Astrocyte of the cerebellum (primary cell): ENCODE results near the gene MAGIX.

Source experiments
- DNase-seq: peaks from one replicate; pipeline ENCODE4 v3.0.0-alpha.2; 2011; ENCODE audit warnings: low read depth
- H3K4me3 ChIP-seq: 2 replicates; pipeline ENCODE4 v1.5.1; 2011; ENCODE audit warnings: mild to moderate bottlenecking, low read depth, low read length, moderate library complexity
- in situ Hi-C: cut with HindIII; loops from 2 replicates; pipeline ENCODE4 v1.10.0; 2017; ENCODE audit warnings: low sequenced_read_pairs
- TF ChIP-seq, protein P1 (sequence below): IDR thresholded peaks from 2 replicates; pipeline ENCODE4 v1.5.1; 2012; ENCODE audit warnings: low read length, low read depth, moderate library complexity, mild to moderate bottlenecking; ENCODE audit errors: missing control alignments

Gene MAGIX

DNA sequence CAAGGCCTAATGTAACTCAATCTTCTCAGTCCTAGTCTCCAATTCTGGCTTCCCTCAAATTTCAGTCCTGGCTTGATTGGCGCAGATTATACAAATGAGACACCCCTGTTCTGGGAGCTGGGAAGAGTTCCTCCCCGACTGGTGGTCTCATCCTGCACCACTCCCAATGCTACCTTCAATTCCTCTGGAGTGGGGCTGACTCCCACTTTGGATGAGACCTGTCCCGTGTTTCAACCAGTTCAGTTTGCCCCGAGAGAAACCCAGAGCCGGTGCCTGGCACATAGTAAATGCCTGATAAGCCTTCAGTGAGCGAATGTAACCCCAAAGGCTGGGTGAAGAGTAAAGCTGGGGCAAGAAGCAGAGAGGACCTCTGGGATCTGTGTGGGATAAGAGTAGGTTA, 41.5 kb downstream of the MAGIX start:
- no peak for DNase-seq
- TF ChIP-seq, protein P1, sequence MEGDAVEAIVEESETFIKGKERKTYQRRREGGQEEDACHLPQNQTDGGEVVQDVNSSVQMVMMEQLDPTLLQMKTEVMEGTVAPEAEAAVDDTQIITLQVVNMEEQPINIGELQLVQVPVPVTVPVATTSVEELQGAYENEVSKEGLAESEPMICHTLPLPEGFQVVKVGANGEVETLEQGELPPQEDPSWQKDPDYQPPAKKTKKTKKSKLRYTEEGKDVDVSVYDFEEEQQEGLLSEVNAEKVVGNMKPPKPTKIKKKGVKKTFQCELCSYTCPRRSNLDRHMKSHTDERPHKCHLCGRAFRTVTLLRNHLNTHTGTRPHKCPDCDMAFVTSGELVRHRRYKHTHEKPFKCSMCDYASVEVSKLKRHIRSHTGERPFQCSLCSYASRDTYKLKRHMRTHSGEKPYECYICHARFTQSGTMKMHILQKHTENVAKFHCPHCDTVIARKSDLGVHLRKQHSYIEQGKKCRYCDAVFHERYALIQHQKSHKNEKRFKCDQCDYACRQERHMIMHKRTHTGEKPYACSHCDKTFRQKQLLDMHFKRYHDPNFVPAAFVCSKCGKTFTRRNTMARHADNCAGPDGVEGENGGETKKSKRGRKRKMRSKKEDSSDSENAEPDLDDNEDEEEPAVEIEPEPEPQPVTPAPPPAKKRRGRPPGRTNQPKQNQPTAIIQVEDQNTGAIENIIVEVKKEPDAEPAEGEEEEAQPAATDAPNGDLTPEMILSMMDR: no peak
- in situ Hi-C loops: no loop called here
- H3K4me3 ChIP-seq: no peak overlapping the region

DNA sequence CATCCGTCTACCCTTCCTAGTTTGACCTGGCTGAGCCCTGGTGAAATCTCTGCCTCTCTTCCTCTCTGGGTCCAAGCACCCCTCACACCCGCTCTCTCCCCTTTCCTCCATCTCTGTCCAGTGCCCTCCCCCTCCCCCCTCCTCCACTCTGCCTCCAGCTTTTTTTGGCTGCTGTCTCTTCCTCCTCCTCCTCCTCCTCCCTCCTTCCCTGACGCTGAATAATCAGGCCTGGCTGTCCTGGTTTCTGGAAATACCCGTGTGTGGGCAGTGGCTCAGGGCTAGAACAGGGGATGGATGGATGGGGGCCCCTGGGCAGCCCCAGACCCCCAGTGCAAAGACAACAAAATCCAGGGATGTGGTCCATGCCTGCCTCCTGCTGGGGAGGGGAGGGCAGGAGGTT, 42.2 kb downstream of the MAGIX start:
- in situ Hi-C loops: no loop called here
- no peak for DNase-seq
- no peak overlapping the region for H3K4me3 ChIP-seq
- TF ChIP-seq, protein P1: no peak

DNA sequence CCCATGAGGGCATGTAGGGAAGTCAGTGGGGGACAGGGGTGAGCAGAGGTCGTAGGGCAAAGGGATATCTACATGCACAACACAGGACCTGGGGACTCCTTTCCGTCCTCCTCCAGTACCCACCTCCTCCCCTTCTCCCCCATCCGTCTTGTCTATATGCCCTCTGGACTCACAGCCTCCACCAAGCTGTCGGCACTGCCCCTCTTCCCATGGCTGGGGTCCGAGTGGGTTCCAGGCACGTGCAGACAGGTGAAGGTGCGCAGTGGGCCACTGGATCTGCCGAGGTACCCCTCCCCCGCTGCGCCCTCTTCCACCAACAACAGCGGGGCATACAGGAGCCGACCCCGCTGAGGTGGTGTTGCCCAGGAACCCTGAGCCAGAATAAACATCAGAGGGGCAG, 42.9 kb downstream of the MAGIX start:
- no peak overlapping the region for H3K4me3 ChIP-seq
- TF ChIP-seq, protein P1: no peak
- in situ Hi-C loops: no loop called here
- DNase-seq: no peak

DNA sequence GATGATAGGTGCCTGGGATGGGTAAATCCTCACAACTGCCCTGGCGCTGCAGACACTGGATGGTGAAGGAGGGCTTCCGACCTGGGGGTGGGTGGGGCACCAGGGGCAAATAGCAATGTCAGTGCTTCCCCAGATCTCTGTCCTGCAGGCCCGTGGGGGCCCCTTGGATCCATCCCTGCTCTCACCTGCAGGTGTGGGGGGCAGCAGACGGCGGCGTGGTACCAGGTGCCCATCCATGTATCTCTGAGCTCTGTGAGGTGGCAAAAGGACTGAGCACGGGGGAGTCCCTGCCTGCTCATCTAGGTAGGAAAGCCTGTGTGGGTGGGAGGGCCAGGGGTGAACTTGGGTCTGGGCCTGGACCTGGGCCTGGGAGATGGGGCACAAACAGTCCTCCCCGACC, 44.0 kb downstream of the MAGIX start:
- TF ChIP-seq, protein P1: no peak
- in situ Hi-C loops: no loop called here
- no peak overlapping the region for H3K4me3 ChIP-seq

DNA sequence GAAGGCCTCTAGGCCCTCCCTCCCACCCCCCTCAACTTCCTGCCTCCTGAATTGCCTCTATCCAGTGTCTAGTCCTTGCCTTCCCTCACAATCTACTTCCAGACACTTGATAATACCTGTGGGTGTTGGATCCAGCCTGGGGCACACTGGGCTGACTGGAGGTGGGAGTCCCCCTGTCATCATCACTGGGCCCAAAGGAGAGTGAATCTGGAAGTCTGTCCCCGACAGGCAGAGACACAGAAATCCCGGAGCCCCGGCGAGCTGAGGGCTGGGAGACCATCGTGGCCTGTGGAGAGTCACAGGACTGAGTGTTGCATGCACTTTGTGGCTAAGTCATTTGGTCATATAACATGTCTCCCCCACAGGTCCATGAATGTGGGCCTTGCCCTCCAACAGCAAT, 45.8 kb downstream of the MAGIX start:
- in situ Hi-C loops: no loop called here
- H3K4me3 ChIP-seq: no peak overlapping the region
- TF ChIP-seq, protein P1: no peak
- no peak for DNase-seq

More for the DNA sequence above, 44.0 kb downstream of the MAGIX start:
- DNase-seq: no peak

DNA sequence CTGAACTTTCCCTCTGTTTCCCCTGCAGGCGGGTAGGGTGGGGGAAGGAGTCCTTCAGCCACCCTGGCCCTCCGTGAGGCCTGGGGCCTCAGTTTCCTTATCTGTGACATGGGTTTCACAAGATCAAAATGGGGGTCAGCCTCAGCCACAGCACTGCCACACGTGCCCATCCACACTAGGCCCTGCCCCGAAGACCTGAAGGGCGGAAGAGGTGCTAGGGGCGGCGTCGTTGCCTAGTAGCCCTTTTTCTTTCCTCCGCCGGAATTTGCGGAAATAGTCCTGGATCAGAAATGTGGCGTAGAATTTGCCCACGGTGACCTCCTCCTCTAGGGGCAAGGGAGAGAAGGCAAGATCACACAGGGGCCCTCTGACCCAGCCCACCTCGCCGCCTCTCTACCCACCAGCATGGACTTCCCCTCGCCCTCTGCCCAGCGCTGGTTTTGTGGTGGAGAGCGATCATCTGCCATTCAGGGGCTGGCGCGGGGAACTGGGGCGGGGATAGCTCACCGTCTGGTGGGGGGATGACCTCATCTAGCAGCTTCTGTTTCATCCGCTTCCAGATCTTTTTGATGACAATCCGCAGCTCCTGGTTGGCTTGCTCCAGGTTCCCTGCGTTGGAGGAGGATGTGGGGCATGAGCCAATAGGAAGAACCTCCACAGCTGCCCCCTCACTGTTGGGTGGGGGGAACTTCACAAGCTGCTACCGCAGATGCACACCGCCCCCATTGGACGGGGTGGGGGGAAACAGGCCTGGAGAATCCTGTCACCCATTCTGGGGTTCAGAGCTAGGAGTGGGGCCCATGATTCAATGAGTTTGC, 47.1 kb downstream of the MAGIX start:
- H3K4me3 ChIP-seq: no peak overlapping the region
- TF ChIP-seq, protein P1: no peak
- in situ Hi-C loops: no loop called here
- DNase-seq: no peak
